GM19452 (cell line): ENCODE data around the gene ADAM8.
"Not testable (repeated sequence)": the region's sequence is repeated elsewhere in the genome, so short reads cannot be mapped to it uniquely, and the experiment has no call there.

ENCODE experiments used
- ATAC-seq: cut with Tn5 transposase; IDR thresholded peaks from one replicate; pipeline ENCODE4 v1.9.1; 2021; ENCODE audit not compliant: unreplicated experiment

The ADAM8 gene

GRCh38 chr10:133234796-133235195 lies 41.9 kb downstream of the ADAM8 start:
- not testable (repeated sequence) for ATAC-seq

DNA sequence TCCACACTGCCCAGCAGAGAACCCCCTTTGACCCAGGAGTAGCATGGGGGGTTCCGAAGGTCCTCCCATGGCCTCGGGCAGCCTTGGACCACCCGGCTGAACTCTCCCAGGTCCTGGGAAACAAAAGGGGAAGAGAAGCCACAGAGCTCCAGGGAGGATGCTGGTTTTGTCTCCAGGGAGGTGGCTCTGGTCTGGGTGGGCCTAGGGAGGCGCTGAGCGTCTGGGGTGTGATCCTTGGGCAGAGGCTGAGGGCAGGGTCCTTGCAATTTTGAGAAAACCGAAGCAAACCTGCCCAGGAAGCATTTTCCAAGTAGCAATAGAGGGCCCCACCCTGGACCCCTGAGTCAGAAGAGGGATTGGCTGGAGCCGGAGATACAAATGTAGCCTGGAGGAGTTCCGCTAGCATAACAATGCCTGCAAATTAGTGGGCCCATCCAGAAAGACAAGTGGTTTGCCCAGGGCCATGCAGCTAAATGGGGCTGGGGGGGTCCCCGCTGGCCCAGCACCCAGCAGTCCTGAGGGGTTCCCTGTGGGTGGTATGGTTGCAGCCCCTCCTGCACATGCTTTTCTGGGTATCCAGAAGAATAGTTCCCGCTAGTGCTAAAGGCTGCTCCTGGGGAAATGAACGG lies 44.6 kb downstream of the ADAM8 start:
- ATAC-seq = no peak

- ATAC-seq = no peak
Measured at GRCh38 chr10:133231244-133231945, 45.3 kb downstream of the ADAM8 start.

GRCh38 chr10:133230387-133231195 lies 46.1 kb downstream of the ADAM8 start:
- ATAC-seq = no peak

DNA sequence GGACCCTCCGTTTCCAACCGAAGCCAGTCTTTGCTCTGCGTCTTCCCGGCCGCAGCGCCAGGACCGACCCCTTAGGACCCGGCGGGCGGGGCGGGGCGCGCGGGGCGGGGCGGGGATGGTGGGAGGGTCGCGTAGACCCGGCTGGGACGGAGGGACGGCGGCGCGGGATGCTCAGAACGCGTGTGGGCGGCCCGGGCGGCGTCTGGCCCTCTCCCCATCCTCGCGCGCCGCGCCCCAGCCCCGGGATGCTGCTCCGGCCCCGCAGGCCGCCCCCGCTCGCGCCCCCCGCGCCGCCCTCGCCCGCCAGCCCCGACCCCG lies 46.7 kb downstream of the ADAM8 start, which contains the start of gene UTF1:
UTF1 (plus strand) TSS at position 174 of the 318 bp plus-strand sequence; CDS start at position 246, 72 bp downstream.
- no peak for ATAC-seq

- ATAC-seq = no peak
Measured at GRCh38 chr10:133229265-133230043, 47.2 kb downstream of the ADAM8 start.

DNA sequence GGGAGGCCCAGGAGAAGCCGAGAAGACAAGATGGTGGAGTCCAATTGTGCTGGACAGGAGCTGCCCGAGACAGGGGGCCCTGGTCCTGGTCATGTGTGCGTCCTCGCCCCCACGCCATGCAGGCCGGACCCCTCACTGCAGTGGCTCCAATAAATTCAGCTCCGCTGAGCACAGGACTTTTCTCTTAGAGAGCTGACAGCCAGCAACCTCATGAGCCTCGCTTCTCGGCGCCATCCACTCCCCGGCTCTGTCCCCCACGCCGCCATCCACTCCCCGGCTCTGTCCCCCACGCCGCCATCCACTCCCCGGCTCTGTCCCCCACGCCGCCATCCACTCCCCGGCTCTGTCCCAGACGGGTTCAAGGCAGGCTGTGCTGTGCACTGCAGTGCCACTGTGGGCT lies 49.4 kb downstream of the ADAM8 start:
- no peak for ATAC-seq

- no peak for ATAC-seq
Measured at GRCh38 chr10:133226251-133226808, 50.3 kb downstream of the ADAM8 start.

DNA sequence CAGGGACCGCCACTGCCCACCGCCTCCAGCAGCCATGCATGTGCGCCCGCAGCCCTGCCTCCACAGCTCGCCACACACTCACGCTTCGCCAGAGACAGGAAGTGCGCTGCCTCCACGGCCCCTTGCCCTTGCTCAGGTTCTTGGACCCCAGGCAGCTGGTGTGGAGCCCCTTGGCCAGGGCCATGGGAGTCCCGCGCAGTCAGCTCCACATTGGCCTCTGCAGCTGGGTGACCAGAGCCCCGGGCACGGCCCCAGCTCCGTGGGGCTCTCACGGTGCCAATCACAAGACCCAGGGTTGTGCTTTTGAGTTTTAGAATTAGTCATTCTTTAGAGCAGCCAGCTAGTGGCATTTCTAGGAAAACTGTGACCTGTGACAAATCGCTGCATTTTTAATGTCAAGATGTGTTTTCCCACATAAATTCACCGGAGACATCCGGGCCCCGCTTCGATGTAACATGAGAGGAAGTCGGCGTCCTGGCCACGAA lies 50.9 kb downstream of the ADAM8 start:
- no peak for ATAC-seq

GRCh38 chr10:133224756-133225372 lies 51.8 kb downstream of the ADAM8 start:
- ATAC-seq = no peak

GRCh38 chr10:133224076-133224475 lies 52.6 kb downstream of the ADAM8 start:
- no peak for ATAC-seq

DNA sequence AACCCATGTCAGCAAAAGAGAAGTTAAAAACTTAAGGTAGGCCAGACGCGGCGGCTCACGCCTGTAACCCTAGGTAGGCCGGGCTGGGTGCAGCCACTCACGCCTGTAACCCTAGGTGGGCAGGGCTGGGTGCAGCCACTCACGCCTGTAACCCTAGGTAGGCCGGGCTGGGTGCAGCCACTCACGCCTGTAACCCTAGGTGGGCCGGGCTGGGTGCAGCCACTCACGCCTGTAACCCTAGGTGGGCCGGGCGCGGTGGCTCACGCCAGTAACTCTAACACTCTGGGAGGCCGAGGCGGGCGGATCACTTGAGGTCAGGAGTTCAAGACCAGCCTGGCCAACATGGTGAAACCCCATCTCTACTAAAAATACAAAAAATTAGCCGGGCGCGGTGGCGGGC lies 54.9 kb downstream of the ADAM8 start:
- not testable (repeated sequence) for ATAC-seq

- ATAC-seq = no peak
Measured at GRCh38 chr10:133221331-133221730, 55.3 kb downstream of the ADAM8 start.

GRCh38 chr10:133219782-133220181 lies 56.9 kb downstream of the ADAM8 start:
- no peak for ATAC-seq

DNA sequence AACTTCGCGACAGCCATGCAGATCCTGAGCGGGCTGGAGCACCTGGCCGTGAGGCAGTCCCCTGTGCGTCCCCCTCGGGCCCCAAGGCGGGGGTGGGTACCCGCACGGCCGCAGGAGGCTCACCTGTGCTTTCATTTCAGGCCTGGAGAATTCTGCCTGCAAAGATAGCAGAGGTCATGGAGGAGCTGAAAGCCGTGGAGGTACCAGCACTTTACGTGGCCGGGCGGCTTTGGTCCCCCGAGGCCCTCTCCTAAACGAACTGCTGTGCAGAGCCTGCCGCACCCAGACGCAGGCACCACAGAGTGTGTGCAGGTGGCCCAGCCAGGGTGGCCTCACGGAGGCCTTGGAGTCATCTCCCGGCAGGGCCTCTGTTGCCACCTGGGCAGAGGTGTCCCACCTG lies 57.8 kb downstream of the ADAM8 start:
- ATAC-seq = no peak

- no peak for ATAC-seq
Measured at GRCh38 chr10:133217800-133218589, 58.7 kb downstream of the ADAM8 start.

GRCh38 chr10:133216776-133217175 lies 59.9 kb downstream of the ADAM8 start:
- ATAC-seq = no peak

- ATAC-seq = no peak
Measured at GRCh38 chr10:133215586-133215985, 61.1 kb downstream of the ADAM8 start.
